PC-9 (cell line): Measurements from ENCODE around the gene DAB2.

Experiments
- EZH2 ChIP-seq: fragments of 200-600 bp; sonication (generic); IDR thresholded peaks from 2 replicates; pipeline ENCODE4 v1.8.0; 2017; ENCODE audit warnings: antibody characterized with exemption, low read depth
- TF ChIP-seq, protein P1 (sequence below): fragments of 200-600 bp; sonication (generic); conservative IDR thresholded peaks from 2 replicates; pipeline ENCODE4 v1.6.1; 2017; ENCODE audit warnings: mixed run types, antibody characterized with exemption, mild to moderate bottlenecking, moderate library complexity

- TF ChIP-seq, protein P1, sequence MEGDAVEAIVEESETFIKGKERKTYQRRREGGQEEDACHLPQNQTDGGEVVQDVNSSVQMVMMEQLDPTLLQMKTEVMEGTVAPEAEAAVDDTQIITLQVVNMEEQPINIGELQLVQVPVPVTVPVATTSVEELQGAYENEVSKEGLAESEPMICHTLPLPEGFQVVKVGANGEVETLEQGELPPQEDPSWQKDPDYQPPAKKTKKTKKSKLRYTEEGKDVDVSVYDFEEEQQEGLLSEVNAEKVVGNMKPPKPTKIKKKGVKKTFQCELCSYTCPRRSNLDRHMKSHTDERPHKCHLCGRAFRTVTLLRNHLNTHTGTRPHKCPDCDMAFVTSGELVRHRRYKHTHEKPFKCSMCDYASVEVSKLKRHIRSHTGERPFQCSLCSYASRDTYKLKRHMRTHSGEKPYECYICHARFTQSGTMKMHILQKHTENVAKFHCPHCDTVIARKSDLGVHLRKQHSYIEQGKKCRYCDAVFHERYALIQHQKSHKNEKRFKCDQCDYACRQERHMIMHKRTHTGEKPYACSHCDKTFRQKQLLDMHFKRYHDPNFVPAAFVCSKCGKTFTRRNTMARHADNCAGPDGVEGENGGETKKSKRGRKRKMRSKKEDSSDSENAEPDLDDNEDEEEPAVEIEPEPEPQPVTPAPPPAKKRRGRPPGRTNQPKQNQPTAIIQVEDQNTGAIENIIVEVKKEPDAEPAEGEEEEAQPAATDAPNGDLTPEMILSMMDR = no peak
- no peak for TF ChIP-seq EZH2
Measured at GRCh38 chr5:39411061-39411460, 13.7 kb downstream of the DAB2 start.
